Measurements from ENCODE around the gene CANT1. TPM values are rescaled to one million over a fixed set of nuclear protein-coding genes. Genes with fewer than 3 reads are reported as not detected.

The CANT1 gene
- total RNA-seq, 1 experiment from 2014 or later: 86.4 TPM

DNA sequence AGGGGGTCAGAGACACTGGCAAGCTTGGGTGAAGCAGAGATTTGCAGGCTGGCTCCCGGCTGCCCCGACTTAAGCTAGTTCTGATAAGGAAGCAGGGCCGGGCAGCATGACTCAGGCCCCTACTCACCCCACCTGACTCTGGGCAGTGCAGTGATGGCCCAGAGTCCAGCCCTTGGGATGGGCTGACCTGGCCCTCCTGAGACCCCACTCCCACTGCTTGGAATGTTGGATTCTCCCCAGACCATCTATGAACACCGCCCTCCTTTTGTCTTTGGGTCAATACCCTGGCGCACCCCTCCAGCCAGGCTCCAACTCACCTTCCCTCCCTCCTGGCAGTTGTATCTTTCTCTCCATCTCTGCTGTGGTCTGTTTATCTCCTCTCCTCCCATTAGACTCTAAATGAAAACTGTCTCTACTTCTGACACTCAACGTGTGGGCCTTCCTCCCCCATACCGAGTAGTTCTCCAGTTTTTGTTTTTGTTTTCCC is 50.9 kb downstream of the CANT1 start:
- CTCF ChIA-PET: interaction anchor here (0.9 kb wide), 1 partner anchor 13 kb away, joined by 4 read pairs; no protein-coding TSS in a partner anchor

DNA sequence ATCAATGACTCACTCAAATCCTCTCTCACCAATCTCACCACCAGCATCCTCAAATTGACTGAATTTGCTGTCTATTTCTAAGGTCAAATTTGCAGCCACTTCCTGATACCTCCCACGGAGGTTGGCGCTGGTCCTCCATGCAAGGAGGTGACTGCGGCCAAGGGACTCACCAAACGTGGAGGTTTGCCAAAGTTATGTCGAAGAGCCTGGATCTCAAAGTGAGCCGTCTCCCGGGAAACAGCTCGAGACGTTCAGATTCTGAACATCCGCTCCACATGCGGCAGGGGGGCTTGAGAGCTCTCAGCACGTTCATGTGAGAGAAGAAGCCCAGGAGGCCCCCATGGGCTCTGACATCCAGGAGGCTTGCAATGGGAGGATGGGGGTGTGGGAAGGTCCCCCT is 52.4 kb downstream of the CANT1 start:
- intact Hi-C loops (cut with micrococcal nuclease; ENCODE audit: unreplicated experiment): no loop called here
- Mint-ChIP-seq H3K4me1 (ENCODE audit: low read depth, unreplicated experiment) (peaks cover 13% of the 10 kb centered on the region), H3K27ac (ENCODE audit: unreplicated experiment) (no peak overlapping the region), H3K36me3 (ENCODE audit: insufficient read depth, unreplicated experiment) (no peaks in the 10 kb centered on the region), H3K27me3 (ENCODE audit: insufficient read depth, unreplicated experiment) (no peaks in the 10 kb centered on the region), H3K4me3 (ENCODE audit: unreplicated experiment) (no peak overlapping the region), H3K9me3 (ENCODE audit: unreplicated experiment) (no peaks in the 10 kb centered on the region)
- ChIA-PET POLR2A (no interaction called here), CTCF (no interaction called here)
- no peak for DNase-seq
- Histone ChIP-seq H3K4me1 (peaks cover 21% of the 10 kb centered on the region), H3K27me3 (replicated peaks; ENCODE audit: control insufficient read depth, insufficient read depth, low read length) (no peaks in the 10 kb centered on the region), H3K4me3 (ENCODE audit: low read depth, low read length) (no peak overlapping the region), H3K9me3 (no peaks in the 10 kb centered on the region), H3K36me3 (ENCODE audit: control insufficient read depth, insufficient read depth, low read length) (no peaks in the 10 kb centered on the region)
- TF ChIP-seq, protein P1, sequence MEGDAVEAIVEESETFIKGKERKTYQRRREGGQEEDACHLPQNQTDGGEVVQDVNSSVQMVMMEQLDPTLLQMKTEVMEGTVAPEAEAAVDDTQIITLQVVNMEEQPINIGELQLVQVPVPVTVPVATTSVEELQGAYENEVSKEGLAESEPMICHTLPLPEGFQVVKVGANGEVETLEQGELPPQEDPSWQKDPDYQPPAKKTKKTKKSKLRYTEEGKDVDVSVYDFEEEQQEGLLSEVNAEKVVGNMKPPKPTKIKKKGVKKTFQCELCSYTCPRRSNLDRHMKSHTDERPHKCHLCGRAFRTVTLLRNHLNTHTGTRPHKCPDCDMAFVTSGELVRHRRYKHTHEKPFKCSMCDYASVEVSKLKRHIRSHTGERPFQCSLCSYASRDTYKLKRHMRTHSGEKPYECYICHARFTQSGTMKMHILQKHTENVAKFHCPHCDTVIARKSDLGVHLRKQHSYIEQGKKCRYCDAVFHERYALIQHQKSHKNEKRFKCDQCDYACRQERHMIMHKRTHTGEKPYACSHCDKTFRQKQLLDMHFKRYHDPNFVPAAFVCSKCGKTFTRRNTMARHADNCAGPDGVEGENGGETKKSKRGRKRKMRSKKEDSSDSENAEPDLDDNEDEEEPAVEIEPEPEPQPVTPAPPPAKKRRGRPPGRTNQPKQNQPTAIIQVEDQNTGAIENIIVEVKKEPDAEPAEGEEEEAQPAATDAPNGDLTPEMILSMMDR (IDR thresholded peaks at IDR 0.05; ENCODE audit: insufficient read depth in 1 of 2, low read depth in 1 of 2, low read length in 1 of 2, severe bottlenecking in 1 of 2, unreplicated experiment in 1 of 2): no peak
- BruUV-seq (replicated peaks): no TSS peak

More for the DNA sequence above, 50.9 kb downstream of the CANT1 start:
- peaks cover 19% of the 10 kb centered on the region for H3K4me1 Mint-ChIP-seq (ENCODE audit: low read depth, unreplicated experiment)
- Histone ChIP-seq H3K27me3 (replicated peaks; ENCODE audit: control insufficient read depth, insufficient read depth, low read length) (no peaks in the 10 kb centered on the region), H3K9me3 (no peaks in the 10 kb centered on the region), H3K36me3 (ENCODE audit: control insufficient read depth, insufficient read depth, low read length) (no peaks in the 10 kb centered on the region), H3K4me3 (ENCODE audit: low read depth, low read length) (no peak overlapping the region), H3K4me1 (peaks cover 35% of the 10 kb centered on the region)
- intact Hi-C loops (cut with micrococcal nuclease; ENCODE audit: unreplicated experiment): no loop called here
- H3K4me3 Mint-ChIP-seq (ENCODE audit: unreplicated experiment): no peak overlapping the region
- TF ChIP-seq, protein P1 (IDR thresholded peaks at IDR 0.05; ENCODE audit: insufficient read depth in 1 of 2, low read depth in 1 of 2, low read length in 1 of 2, severe bottlenecking in 1 of 2, unreplicated experiment in 1 of 2): no peak
- no peak overlapping the region for H3K27ac Mint-ChIP-seq (ENCODE audit: unreplicated experiment)
- H3K36me3 Mint-ChIP-seq (ENCODE audit: insufficient read depth, unreplicated experiment): no peaks in the 10 kb centered on the region
- BruUV-seq (replicated peaks): no TSS peak
- DNase-seq: no peak
- no peaks in the 10 kb centered on the region for H3K9me3 Mint-ChIP-seq (ENCODE audit: unreplicated experiment)
- no peaks in the 10 kb centered on the region for H3K27me3 Mint-ChIP-seq (ENCODE audit: insufficient read depth, unreplicated experiment)
- POLR2A ChIA-PET: no interaction called here

DNA sequence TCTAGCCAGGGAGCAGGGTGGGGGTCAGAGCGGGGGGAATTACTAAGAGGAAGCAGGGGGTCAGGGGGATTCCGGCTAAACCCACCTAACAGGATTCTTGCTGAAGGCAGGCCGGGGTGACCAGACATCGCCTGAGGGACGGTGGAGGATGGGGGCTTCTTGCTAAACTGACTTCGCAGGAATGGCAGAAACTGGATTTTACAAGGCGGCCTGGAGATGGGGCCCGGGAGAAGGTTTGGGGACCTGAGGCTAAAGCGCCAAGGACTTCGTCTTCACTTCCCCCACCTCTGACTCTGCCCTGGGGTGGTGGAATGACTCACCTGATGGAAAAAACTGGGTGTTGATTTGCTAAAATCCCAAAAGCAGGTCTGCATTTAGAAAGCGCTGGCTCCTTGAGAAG is 53.3 kb downstream of the CANT1 start:
- Mint-ChIP-seq H3K27me3 (ENCODE audit: insufficient read depth, unreplicated experiment) (no peaks in the 10 kb centered on the region), H3K4me1 (ENCODE audit: low read depth, unreplicated experiment) (peaks cover 7% of the 10 kb centered on the region), H3K36me3 (ENCODE audit: insufficient read depth, unreplicated experiment) (no peaks in the 10 kb centered on the region), H3K9me3 (ENCODE audit: unreplicated experiment) (no peaks in the 10 kb centered on the region), H3K4me3 (ENCODE audit: unreplicated experiment) (no peak overlapping the region), H3K27ac (ENCODE audit: unreplicated experiment) (no peak overlapping the region)
- H3K4me1 ChIP-seq: peaks cover 15% of the 10 kb centered on the region
- H3K9me3 ChIP-seq: peaks cover 4% of the 10 kb centered on the region
- ChIA-PET CTCF (interaction anchor here (0.8 kb wide), 1 partner anchor 14 kb away, joined by 3 read pairs; no protein-coding TSS in a partner anchor), POLR2A (no interaction called here)
- no peaks in the 10 kb centered on the region for H3K36me3 ChIP-seq (ENCODE audit: control insufficient read depth, insufficient read depth, low read length)
- BruUV-seq (replicated peaks): no TSS peak
- no peak overlapping the region for H3K4me3 ChIP-seq (ENCODE audit: low read depth, low read length)
- intact Hi-C loops (cut with micrococcal nuclease; ENCODE audit: unreplicated experiment): no loop called here
- DNase-seq: no peak
- no peaks in the 10 kb centered on the region for H3K27me3 ChIP-seq (replicated peaks; ENCODE audit: control insufficient read depth, insufficient read depth, low read length)
- TF ChIP-seq, protein P1 (IDR thresholded peaks at IDR 0.05; ENCODE audit: insufficient read depth in 1 of 2, low read depth in 1 of 2, low read length in 1 of 2, severe bottlenecking in 1 of 2, unreplicated experiment in 1 of 2): no peak
